H1 (cell line): Measurements from ENCODE around the gene CACNA1B. TPM values are rescaled to one million over a fixed set of nuclear protein-coding genes. Genes with fewer than 3 reads are reported as not detected.

Source experiments
- HDAC2 ChIP-seq, 2 experiments: fragments of 300-600 bp in 1 of 2; sonication (generic) in 1 of 2; IDR thresholded peaks; 2 replicates each; pipeline ENCODE4 v1.6.1; 2011 to 2012; ENCODE audit warnings: low read depth in 2 of 2, low read length in 2 of 2, mild to moderate bottlenecking in 2 of 2, moderate library complexity in 2 of 2, borderline replicate concordance in 1 of 2, inconsistent platforms in 1 of 2
- polyA plus RNA-seq, 7 experiments: library from polyadenylated mRNA; depleted of rRNA in 3 of 7; stranded (reverse) in 5 of 7; unstranded in 2 of 7; fragments of >200 nt in 5 of 7; fragments of 200-250 nt in 2 of 7; gene quantifications; 1 replicate in 5 of 7; 2 replicates in 1 of 7; 4 replicates in 1 of 7; pipeline versions ENCODE4 v1.2.1 to v1.2.3, GENCODE V29; 2011 to 2013; ENCODE audit warnings: missing spikeins in 2 of 7, mixed read lengths in 2 of 7
- total RNA-seq: library from RNA; stranded (reverse); fragmentation: NEBNext Ultra II Directional; extraction: Animal tissue kit (Norgen Biotek cat#: 25700); gene quantifications from 2 replicates; pipeline ENCODE4 v1.2.1, GENCODE V29; 2021
- TF ChIP-seq, protein P1 (sequence below): IDR thresholded peaks from 2 replicates; pipeline ENCODE4 v1.6.1; 2012; ENCODE audit warnings: low read length, inconsistent platforms

Gene CACNA1B
- total and polyA plus RNA-seq, 2 of the 8 experiments (the other 6 are each of a cell fraction or from before 2014, with no cell fraction given) = 1.5 to 5.7 TPM

DNA sequence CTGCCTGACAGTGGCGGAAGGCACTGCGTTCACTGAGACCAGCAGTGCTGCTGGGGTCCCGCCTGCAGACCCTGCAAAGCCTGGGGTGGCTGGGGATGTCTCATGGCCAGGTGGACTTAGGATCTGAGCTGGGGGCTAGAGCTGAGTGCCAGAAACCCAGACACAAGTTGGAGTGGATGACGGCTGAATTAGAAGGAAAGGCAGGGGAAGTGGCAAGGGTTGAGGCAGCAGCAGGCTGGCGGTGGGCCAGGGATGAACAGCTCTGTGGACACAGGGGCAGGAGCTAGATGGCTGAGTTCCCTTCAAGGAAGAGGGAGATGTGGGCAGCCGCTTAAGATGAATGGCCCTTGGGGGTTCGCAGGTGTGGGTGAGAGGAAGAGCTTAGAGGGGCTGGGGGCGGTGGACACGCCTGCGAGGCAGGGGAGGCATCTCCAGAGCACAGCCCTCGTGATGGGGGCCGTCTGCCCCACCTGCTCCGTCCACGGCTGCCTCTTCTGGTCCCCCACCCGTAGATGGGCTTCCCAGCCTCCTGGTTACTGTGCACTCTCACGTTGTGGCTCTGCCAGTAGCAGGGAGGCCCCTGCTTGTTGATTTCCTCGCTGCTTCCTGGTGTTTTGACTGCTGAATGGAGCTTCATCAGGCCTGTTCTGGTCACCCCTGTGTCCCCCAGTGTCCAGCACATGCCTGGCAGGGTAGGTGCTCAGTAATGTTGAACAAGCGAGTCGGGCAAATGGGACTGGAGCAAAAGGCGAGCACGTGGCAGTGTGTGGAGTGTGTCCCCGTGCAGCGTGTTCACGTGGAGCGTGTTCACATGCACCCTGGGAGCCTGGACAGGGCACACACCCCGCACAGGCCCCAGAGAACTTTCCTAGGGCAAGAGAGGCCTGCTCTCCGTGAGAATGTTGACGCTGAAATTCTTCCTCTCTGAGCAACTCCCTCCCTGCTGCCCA is 168.2 kb downstream of the CACNA1B start (continued):
- no peak for TF ChIP-seq HDAC2 (IDR thresholded peaks at IDR 0.05; ENCODE audit: borderline replicate concordance in 1 of 2, low read depth in 2 of 2, low read length in 2 of 2)
- TF ChIP-seq, protein P1, sequence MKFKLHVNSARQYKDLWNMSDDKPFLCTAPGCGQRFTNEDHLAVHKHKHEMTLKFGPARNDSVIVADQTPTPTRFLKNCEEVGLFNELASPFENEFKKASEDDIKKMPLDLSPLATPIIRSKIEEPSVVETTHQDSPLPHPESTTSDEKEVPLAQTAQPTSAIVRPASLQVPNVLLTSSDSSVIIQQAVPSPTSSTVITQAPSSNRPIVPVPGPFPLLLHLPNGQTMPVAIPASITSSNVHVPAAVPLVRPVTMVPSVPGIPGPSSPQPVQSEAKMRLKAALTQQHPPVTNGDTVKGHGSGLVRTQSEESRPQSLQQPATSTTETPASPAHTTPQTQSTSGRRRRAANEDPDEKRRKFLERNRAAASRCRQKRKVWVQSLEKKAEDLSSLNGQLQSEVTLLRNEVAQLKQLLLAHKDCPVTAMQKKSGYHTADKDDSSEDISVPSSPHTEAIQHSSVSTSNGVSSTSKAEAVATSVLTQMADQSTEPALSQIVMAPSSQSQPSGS = no peak
